Fibroblast of mammary gland (primary cell): ENCODE results near the gene DSTN.

Source experiments
- DNase-seq: peaks from one replicate; pipeline ENCODE4 v3.0.0-alpha.2; 2010; ENCODE audit warnings: low read depth
- H3K4me3 ChIP-seq: 2 replicates; pipeline ENCODE4 v1.5.1; 2011; ENCODE audit warnings: low read depth, mild to moderate bottlenecking, low read length, moderate library complexity; ENCODE audit not compliant: control insufficient read depth
- TF ChIP-seq, protein P1 (sequence below): conservative IDR thresholded peaks from 2 replicates; pipeline ENCODE4 v1.5.1; 2011; ENCODE audit warnings: low read depth, low read length, inconsistent platforms; ENCODE audit not compliant: control insufficient read depth, insufficient read depth

DSTN gene

DNA sequence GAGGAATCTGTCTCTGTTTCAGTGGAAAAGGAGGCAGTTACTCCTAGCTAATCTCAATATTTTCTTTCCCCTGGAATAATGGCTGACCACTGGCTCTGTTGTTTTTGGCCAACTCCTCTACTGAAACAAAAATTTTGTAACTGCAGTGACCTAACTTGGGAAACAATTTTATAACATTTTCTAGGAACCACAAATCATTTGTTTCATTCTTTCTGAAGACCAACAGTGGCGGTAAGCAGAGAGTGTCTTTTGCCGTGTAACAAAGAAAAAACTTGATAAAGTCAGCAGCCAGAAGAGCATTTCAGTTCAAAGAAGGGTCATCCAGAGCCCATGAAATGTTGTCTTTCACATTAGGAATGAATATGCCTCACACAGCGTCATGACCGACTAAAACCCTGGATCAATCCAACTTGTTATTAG is 26.9 kb upstream of the DSTN start:
- peak overlapping the region; percentile 8 for H3K4me3 ChIP-seq
- TF ChIP-seq, protein P1, sequence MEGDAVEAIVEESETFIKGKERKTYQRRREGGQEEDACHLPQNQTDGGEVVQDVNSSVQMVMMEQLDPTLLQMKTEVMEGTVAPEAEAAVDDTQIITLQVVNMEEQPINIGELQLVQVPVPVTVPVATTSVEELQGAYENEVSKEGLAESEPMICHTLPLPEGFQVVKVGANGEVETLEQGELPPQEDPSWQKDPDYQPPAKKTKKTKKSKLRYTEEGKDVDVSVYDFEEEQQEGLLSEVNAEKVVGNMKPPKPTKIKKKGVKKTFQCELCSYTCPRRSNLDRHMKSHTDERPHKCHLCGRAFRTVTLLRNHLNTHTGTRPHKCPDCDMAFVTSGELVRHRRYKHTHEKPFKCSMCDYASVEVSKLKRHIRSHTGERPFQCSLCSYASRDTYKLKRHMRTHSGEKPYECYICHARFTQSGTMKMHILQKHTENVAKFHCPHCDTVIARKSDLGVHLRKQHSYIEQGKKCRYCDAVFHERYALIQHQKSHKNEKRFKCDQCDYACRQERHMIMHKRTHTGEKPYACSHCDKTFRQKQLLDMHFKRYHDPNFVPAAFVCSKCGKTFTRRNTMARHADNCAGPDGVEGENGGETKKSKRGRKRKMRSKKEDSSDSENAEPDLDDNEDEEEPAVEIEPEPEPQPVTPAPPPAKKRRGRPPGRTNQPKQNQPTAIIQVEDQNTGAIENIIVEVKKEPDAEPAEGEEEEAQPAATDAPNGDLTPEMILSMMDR, result no peak
- peak; percentile 88 for DNase-seq

DNA sequence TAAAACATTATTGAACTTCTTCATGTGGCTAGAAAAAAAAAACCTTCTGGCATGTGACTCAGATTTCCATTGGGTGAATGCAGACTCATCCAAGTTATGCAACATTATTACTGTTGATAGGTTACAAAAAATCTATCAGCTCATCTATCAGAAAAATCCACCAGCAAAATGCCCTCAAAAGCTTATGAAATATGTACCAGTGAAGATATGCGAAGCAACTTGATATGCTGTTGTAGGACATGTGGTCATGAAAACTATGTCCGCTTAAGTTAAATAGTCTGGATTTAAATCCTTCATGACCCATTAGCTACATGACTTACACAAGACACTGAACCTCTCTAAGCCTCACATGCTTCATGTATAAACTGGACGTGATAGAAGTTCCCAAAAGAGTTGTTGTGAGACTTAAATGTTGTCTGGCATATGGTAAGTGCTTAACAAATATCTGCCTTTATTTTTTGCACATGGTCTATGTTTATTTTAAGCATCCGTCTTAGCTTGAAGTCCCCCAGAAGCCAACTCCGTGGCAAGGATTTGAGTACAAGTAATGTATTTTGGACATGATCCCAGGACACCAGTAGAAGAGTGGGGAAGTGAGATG is 26.2 kb upstream of the DSTN start:
- peak overlapping the region; percentile 8 for H3K4me3 ChIP-seq
- DNase-seq, result peak; percentile 87
- TF ChIP-seq, protein P1, result no peak

DNA sequence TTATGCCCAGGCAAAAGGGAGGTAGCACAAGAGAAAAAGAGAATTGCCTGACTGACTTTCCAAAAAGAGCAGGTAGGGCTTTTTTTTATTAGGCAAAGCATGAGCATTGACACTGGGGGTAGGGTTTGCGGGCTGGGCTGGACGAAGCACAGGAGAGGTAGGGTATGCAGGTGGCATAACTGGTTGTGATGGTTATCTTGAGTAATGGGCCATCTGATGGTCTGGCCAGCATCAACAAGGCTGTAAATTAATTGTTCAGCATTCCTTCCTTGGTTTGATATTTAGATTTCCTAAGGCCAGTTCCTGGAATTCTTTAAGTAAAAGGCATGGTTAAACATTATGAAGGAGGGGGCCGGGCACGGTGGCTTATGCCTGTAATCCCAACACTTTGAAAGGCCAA is 24.7 kb upstream of the DSTN start:
- TF ChIP-seq, protein P1, result no peak
- H3K4me3 ChIP-seq, result no peak overlapping the region
- DNase-seq, result no peak

DNA sequence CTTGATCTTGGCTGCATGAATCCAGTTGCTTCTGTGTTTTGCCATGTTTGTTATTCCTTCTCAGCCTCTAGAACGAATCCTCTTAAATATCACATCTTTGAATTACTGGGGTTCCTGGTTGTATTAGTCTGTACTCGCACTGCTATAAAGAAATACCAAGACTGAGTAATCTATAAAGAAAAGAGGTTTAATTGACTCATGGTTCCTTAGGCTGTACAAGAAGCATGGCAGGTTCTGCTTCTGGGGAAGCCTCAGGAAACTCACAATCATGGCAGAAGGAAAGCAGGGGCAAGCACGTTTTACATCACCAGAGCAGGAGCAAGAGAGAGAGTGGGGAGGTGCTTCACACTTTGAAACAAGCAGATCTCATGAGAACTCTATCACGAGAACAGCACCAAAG is 20.7 kb upstream of the DSTN start:
- H3K4me3 ChIP-seq, result no peak overlapping the region
- TF ChIP-seq, protein P1, result no peak

DNA sequence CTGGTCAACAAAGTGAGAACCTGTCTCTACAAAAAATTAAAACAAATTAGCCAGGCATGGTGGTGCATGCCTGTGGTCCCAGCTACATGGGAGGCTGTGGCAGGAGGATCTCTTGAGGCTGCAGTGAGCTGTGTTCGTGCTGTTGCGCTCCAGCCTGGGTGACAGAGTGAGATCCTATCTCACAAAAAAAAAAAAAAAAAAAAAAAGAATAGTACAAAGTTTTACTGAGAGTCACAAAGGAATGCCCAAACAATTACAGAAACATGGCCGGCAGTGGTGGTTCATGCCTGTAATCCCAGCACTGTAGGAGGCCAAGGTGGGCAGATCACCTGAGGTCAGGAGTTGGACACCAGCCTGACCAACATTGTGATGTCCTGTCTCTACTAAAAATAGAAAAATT is 14.8 kb upstream of the DSTN start:
- DNase-seq, result no peak
- H3K4me3 ChIP-seq, result no peak overlapping the region
- TF ChIP-seq, protein P1, result no peak

More for the DNA sequence above, 20.7 kb upstream of the DSTN start:
- DNase-seq, result no peak

DNA sequence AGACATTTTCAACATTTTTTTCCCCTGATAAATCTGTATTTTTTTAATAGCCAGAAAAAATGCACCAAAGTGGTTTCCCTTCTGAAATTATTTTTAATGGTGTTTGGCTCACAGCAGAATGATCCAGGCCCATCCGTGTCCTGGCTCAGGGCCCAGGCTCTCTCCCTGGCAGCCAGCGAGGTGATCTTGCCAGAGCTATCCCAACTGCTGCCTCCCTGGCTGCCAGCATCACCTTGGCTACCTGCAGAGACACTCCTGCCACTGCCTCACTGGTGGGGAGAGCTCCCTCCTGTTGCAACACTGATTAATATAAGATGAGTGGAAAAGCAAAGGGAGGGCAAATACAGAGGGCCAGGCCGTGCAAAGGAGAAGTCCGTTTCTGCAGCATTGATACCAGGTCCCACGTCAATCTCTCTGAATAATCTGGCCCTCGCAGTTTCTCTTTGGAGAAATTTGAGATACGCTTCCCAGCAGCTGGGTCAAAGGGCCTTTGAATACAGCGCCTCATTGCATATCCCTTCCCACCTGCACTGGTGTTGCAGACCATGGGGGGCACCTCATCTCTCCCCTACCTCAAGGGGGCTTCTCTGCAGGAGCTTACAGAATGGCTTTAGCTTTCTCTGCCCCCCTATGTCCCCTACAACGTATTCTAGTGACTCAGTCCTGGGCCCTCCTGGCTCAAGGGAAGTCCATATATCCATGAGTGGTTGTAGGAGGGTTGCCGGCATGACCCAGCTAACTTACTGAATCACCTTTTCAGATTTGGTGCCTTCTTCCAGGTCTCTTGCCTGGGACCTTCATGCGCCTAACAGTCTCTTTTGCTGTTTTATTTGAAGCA is 12.8 kb upstream of the DSTN start:
- no peak overlapping the region for H3K4me3 ChIP-seq
- TF ChIP-seq, protein P1, result no peak
- peak; percentile 47 for DNase-seq

DNA sequence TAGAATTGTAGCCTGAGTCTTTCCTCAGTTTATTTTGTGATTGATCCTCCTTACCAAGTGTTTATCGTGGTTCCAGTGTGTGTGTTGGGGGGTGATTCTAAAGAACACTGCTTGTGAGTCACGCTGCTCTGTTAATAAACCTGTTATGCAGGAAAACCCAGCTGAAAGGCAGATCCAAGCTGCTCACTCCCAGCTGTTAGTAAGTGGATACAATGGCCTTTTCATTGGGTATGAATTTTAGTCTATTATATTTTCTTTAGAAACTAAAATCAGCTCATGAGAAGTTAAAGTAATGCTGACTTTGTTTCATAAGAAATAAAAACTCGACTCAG is 12.2 kb upstream of the DSTN start:
- TF ChIP-seq, protein P1, result no peak
- peak; percentile 87 for DNase-seq
- no peak overlapping the region for H3K4me3 ChIP-seq
